HG02973 (cell line): Measurements from ENCODE around the gene TWIST1.

Experiments
- ATAC-seq: cut with Tn5 transposase; IDR thresholded peaks from one replicate; pipeline ENCODE4 v1.9.1; 2021; ENCODE audit warnings: moderate library complexity; ENCODE audit not compliant: unreplicated experiment

Gene TWIST1

DNA sequence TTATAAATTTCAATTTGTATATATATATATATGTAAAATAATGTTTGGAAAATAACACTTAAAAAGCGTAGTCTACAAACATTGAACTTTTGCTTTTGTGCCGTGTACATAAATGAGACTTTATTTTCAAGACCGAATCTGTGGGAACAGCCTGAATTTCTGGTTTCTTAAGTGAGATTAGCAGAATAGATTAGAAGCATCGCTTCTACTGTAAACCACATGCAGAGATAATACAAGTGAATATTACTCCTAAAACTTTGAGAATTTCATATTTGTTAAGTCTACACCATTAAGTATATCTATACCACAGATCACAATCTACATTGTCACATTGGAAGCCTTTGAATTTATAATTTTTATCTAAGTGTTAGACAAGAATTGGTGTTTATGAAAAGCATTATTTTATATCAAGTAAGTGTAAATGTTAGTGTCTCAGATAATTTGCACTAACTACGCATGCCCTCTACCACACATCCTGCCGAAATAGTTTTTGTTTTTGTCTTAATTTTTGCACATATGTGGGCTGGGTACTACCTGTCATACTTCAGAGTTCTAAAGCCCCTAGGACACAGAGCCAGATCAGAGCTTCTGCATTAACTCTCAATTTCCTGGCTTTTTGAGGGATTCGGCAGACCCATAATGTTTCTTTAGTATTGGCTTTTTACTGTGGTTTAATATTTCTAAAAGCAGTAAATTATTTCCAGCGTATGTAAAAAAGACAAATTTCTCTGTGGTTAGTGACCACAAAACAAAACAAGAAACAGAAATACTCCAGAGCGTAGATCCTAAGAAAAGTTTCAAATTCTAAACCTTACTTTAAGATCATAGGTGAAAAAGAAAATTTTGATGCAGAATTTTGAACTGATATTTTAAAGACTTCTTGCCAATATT lies 20.0 kb downstream of the TWIST1 start:
- ATAC-seq: no peak

DNA sequence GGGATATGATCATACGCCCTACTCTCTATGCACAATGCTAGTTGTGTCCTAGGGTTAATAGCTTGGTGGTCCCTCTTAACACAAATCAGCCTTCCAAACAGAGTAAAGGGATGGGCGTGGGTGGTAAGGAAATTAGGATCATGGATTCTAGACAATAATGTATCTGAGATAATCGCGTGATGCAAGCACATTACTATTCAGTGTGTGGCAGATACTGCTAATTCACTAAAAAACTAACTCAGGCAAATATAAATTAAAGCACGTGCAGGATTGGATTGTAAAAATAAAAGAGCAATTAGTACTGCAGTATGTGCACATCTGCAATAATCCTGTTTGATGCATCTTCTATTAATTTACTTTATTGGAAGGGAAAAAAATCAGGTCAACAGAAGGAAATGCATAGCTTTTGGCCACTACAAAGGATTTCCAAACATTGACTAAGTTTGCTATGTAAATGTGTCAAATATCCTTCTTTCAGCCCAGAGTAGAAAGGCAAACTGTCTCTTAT lies 22.0 kb downstream of the TWIST1 start:
- ATAC-seq: no peak

DNA sequence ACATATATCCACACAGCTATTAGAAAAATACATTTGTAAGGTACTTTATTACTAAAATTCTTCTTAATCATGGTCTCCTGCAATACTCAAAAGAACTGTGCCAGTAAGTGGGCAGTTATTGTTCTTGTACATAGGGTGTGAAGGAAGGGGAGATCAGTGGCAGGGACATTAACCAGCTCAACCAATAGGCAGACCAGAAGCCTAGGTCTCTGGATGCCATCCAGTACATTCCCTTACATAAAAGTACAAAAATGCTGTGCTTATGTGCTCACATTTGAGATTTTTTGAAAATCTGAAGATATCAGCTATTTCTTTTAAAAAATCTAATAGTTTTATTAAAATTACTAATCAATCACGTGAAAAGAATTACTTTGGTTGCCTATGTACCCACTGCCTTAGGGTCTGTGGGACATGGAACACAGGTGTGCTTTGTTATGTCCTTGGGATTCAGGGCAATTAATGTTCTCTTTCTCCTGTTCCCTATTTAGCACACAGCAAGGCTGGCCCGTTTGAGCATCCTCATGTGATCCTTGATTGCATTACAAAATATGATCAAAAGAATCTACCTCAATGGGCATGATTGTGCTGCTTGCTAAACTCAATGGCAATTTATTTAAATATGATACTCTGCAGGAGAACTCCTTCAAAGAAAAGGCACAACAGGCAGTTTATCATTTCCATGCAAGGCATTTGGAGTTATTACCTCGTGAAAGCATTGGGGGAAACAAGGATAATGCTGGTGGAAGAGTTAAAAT lies 22.7 kb downstream of the TWIST1 start:
- ATAC-seq: no peak

DNA sequence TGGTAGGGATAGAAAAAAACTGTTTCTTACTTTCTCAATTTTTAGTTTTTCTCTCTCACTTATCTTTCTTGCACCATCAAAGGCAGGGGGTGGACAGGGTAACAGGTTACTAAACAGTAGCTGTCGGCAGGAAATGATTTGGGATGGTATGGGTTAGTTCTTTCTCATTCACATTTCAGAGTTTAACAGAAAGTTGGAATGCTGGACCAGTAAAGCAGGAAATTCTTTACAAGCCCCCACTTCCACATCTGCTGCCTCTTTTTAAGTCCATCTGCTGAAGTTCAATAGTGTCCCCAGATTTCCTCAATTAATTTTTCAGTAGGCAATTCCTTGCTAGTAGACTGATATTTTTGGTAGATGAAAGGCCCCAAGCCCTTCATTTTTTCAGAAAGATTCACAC lies 23.3 kb downstream of the TWIST1 start:
- ATAC-seq: no peak

GRCh38 chr7:19091550-19092200 lies 25.8 kb downstream of the TWIST1 start:
- ATAC-seq: no peak

- no peak for ATAC-seq
These were observed 26.9 kb downstream of the TWIST1 start for GRCh38 chr7:19090526-19090925.

- no peak for ATAC-seq
These were observed 27.6 kb downstream of the TWIST1 start for GRCh38 chr7:19089797-19090196.

GRCh38 chr7:19089378-19089777 lies 28.1 kb downstream of the TWIST1 start:
- ATAC-seq: no peak

DNA sequence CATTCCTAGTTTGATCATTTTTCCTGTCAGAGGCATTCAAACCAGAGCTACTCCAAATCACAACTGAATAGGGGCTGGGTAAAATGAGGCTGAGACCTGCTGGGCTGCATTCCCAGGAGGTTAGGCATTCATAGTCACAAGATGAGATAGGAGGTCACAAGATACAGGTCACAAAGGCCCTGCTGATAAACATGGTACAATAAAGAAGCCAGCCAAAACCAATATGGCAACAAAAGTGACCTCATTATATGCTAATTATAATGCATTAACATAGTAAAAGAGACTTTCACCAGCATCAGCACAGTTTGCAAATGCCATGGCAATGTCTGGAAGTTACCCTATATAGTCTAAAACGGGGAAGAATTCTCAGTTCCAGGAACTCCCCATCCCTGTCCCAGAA lies 37.3 kb downstream of the TWIST1 start:
- ATAC-seq: no peak

DNA sequence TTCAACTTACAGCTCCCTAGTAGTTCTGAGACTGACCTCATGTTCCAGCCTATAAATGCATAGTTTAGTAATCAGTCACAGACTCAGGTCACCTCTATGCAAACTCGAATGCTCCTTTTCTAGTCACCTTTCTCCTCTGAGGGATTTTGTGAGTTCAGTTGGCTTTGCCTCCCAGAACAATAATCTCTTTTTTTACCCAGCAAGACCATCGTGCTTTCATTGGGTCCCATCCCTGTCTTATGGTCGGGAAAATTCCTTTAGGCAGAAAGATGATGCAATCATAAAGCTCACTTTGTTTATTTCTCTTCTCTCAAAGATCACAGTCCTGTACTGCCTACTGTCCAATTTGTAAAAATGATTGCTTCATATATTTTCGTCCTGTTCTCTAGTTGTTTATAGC lies 38.4 kb downstream of the TWIST1 start:
- ATAC-seq: no peak

DNA sequence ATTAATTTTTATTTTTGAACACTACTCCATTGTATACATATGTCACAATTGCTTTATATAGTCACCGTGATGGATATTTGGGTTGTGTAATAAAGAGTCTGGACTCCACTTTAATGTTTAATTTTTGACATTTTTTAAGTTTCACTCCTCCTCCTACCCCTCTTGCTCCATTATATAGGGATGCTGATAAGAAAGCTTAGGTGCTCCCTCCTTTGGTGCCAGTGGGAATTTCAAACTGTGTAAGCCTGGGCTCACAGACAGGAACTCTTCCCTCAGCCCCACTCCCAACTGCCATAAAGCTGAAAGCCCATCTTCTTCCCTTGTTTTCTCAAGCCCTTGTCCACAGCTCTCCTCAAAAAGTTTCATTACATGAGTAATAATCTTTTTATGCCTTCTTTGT lies 47.6 kb downstream of the TWIST1 start:
- no peak for ATAC-seq

DNA sequence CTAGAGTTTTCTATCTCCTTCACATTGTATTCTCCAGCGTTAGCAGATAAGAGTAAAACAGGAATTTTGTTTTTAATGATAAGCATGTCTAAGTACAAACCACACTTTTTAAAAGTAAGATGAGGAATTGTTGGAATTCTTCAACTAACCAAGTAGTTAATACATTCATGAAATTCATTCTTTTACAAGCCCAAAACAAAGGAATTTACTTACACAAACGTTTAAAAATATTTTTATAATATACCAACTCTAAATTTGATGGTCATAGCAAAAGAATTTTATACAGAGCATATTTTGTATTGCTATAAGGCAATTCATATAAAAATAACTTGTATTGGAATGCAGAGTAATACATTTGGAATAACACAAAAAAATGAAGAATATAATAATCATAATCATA lies 51.3 kb downstream of the TWIST1 start:
- no peak for ATAC-seq
